HTR-8/SVneo (cell line): ENCODE results near the gene RASIP1.

Experiments used
- DNase-seq: peaks from one replicate; pipeline ENCODE4 v3.0.0; 2011; ENCODE audit warnings: low spot score, mixed read lengths; ENCODE audit not compliant: insufficient read length
- FAIRE-seq: peaks from 2 replicates; lab custom pipeline; 2011; peaks lifted over from hg19 to GRCh38; lab: Jason Lieb, UNC

The RASIP1 gene

DNA sequence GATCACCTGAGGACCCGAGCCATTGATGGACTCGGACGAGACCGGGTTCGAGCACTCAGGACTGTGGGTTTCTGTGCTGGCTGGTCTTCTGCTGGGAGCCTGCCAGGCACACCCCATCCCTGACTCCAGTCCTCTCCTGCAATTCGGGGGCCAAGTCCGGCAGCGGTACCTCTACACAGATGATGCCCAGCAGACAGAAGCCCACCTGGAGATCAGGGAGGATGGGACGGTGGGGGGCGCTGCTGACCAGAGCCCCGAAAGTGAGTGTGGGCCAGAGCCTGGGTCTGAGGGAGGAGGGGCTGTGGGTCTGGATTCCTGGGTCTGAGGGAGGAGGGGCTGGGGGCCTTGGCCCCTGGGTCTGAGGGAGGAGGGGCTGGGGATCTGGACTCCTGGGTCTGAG lies 15.8 kb upstream of the RASIP1 start:
- DNase-seq (no peak), FAIRE-seq (no peak)

GRCh38 chr19:48755787-48756186 lies 15.4 kb upstream of the RASIP1 start:
- DNase-seq (no peak), FAIRE-seq (no peak)

- FAIRE-seq, result no peak
- DNase-seq, result no peak
Observed at GRCh38 chr19:48755084-48755641, 14.8 kb upstream of the RASIP1 start, which contains the start of gene FGF21. FGF21 (plus strand) TSS chr19:48755524; CDS start chr19:48756237, 713 bp downstream.

GRCh38 chr19:48752496-48753365 lies 12.3 kb upstream of the RASIP1 start, which contains the start of gene FUT1:
FUT1 (minus strand) TSS chr19:48752641; CDS start chr19:48751281, 1,360 bp downstream.
- DNase-seq, result peak; percentile 71

GRCh38 chr19:48751845-48752495 lies 11.6 kb upstream of the RASIP1 start:
- DNase-seq (no peak), FAIRE-seq (peak; percentile 31)

More at GRCh38 chr19:48752496-48753365, 12.3 kb upstream of the RASIP1 start, which contains the start of gene FUT1:
- FAIRE-seq, result peak; percentile 78

GRCh38 chr19:48750771-48751504 lies 10.5 kb upstream of the RASIP1 start:
- FAIRE-seq, result no peak
- DNase-seq, result no peak

DNA sequence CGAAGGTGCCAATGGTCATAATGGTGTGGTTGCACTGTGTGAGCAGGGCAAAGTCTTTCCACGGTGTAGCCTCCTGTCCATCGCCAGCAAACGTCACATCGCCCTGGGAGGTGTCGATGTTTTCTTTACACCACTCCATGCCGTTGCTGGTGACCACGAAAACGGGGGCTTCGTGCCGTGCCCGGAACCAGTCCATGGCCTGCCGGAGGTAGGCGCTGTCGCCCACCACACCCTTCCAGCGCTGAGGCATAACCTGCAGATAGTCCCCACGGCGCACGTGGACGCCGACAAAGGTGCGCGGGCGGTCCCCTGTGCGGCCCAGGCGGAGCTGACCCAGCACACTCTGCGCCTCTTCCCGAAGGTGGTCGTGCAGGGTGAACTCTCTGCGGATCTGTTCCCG lies 9.9 kb upstream of the RASIP1 start:
- DNase-seq (no peak), FAIRE-seq (no peak)

- no peak for FAIRE-seq
- no peak for DNase-seq
Observed at GRCh38 chr19:48749571-48750198, 9.3 kb upstream of the RASIP1 start.

- DNase-seq, result peak; percentile 93
- FAIRE-seq, result no peak
Observed at GRCh38 chr19:48746738-48747575, 6.5 kb upstream of the RASIP1 start, which contains the start of gene IZUMO1. IZUMO1 (minus strand) TSS chr19:48746909; CDS start chr19:48745859, 1,050 bp downstream.

DNA sequence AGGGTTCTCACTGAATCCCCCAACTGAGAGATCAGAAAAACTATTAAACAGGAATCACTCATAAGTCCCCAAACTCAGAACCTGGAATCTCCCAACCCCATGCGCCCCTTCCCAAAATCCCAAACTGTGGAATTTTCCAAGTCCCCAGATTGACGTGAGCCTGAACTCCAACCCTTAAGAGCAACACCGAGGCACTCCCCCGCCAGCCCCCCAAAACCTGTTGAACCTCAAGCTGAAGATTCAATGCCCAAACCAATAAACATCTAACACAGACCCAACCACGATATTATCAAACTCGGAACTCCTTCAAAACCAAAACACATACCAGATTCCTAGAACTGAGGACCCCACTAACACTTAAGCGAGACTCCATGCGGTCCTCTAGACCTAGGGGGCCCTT lies 5.7 kb upstream of the RASIP1 start:
- FAIRE-seq (no peak), DNase-seq (no peak)

GRCh38 chr19:48745208-48745995 lies 5.0 kb upstream of the RASIP1 start:
- FAIRE-seq, result no peak

GRCh38 chr19:48742096-48742495 lies 1.7 kb upstream of the RASIP1 start:
- DNase-seq (no peak), FAIRE-seq (no peak)

More at GRCh38 chr19:48745208-48745995, 5.0 kb upstream of the RASIP1 start:
- peak; percentile 56 for DNase-seq

GRCh38 chr19:48741129-48741999 lies 954 bp upstream of the RASIP1 start:
- FAIRE-seq (no peak), DNase-seq (peak; percentile 36)

- FAIRE-seq (no peak), DNase-seq (no peak)
Observed at GRCh38 chr19:48739404-48740163, 826 bp downstream of the RASIP1 start.

- peak; percentile 92 for DNase-seq
- FAIRE-seq, result peak; percentile 73
Observed at GRCh38 chr19:48738557-48739403, 1.6 kb downstream of the RASIP1 start.
